Loucy (cell line): Measurements from ENCODE around the gene PDE4A.

Source experiments
- H2AFZ ChIP-seq: fragments of 200-600 bp; sonication (generic); 2 replicates; pipeline ENCODE4 v1.6.0; 2016; ENCODE audit warnings: antibody characterized with exemption, mild to moderate bottlenecking, low read length, moderate library complexity
- H3F3A ChIP-seq: fragments of 200-600 bp; 2 replicates; pipeline ENCODE4 v1.6.0; 2016; ENCODE audit warnings: antibody characterized with exemption, low read depth, mild to moderate bottlenecking
- H3K27me3 ChIP-seq: fragments of 200-600 bp; sonication (generic); 2 replicates; pipeline ENCODE4 v1.6.1; 2014; ENCODE audit warnings: low read length, mild to moderate bottlenecking; ENCODE audit not compliant: insufficient read depth, poor library complexity, severe bottlenecking
- H3K36me3 ChIP-seq: fragments of 200-600 bp; sonication (generic); 2 replicates; pipeline ENCODE4 v1.6.1; 2016; ENCODE audit warnings: low read length; ENCODE audit not compliant: insufficient read depth
- H3K4me1 ChIP-seq: fragments of 200-600 bp; sonication (generic); 2 replicates; pipeline ENCODE4 v1.5.1; 2014; ENCODE audit warnings: low read length, mild to moderate bottlenecking; ENCODE audit not compliant: insufficient read depth, poor library complexity, severe bottlenecking
- H3K4me2 ChIP-seq: fragments of 200-600 bp; sonication (generic); 2 replicates; pipeline ENCODE4 v1.6.0; 2014; ENCODE audit warnings: antibody characterized with exemption, low read length, low read depth, mild to moderate bottlenecking; ENCODE audit not compliant: poor library complexity, severe bottlenecking
- H3K4me3 ChIP-seq: fragments of 200-600 bp; sonication (generic); 2 replicates; pipeline ENCODE4 v1.5.1; 2014; ENCODE audit warnings: low read length, mild to moderate bottlenecking, mixed read lengths; ENCODE audit not compliant: poor library complexity, severe bottlenecking
- H3K79me2 ChIP-seq: fragments of 200-600 bp; sonication (generic); 2 replicates; pipeline ENCODE4 v1.6.1; 2014; ENCODE audit warnings: low read length; ENCODE audit not compliant: insufficient read depth
- H3K9ac ChIP-seq: fragments of 200-600 bp; sonication (generic); 2 replicates; pipeline ENCODE4 v1.6.0; 2014; ENCODE audit warnings: mild to moderate bottlenecking, low read depth, low read length, moderate library complexity; ENCODE audit not compliant: poor library complexity, severe bottlenecking
- H3K9me2 ChIP-seq: fragments of 200-600 bp; sonication (generic); replicated peaks from 2 replicates; pipeline ENCODE4 v1.6.1; 2016; ENCODE audit warnings: low read depth, low read length, mixed read lengths
- H3K9me3 ChIP-seq: fragments of 200-600 bp; sonication (generic); 2 replicates; pipeline ENCODE4 v1.6.1; 2014; ENCODE audit warnings: mild to moderate bottlenecking, antibody characterized with exemption, low read length, low read depth; ENCODE audit not compliant: insufficient read depth
- H4K20me1 ChIP-seq: fragments of 200-600 bp; sonication (generic); 2 replicates; pipeline ENCODE4 v1.6.0; 2014; ENCODE audit warnings: antibody characterized with exemption, low read length, mild to moderate bottlenecking; ENCODE audit not compliant: insufficient read depth, poor library complexity, severe bottlenecking
- CTCF ChIP-seq: fragments of 200-600 bp; sonication (generic); conservative IDR thresholded peaks from 2 replicates; pipeline ENCODE4 v1.5.1; 2014; ENCODE audit warnings: mild to moderate bottlenecking, antibody characterized with exemption, low read length
- EZH2phosphoT487 ChIP-seq: fragments of 200-600 bp; IDR thresholded peaks from 2 replicates; pipeline ENCODE4 v1.6.1; 2018; ENCODE audit warnings: antibody characterized with exemption, mild to moderate bottlenecking, moderate library complexity, borderline replicate concordance

PDE4A gene

GRCh38 chr19:10500247-10500592 is 79.9 kb downstream of the PDE4A start:
- Histone ChIP-seq H2AFZ (no peak overlapping the region), H3K9me2 (no peaks in the 10 kb centered on the region), H3K79me2 (peaks cover 86% of the 10 kb centered on the region), H3K4me3 (peak overlapping the region; percentile 16), H3F3A (no peaks in the 10 kb centered on the region), H3K4me2 (peak overlapping the region; percentile 95), H3K27me3 (peaks cover 6% of the 10 kb centered on the region), H3K9ac (peak overlapping the region; percentile 99), H3K36me3 (peaks cover 31% of the 10 kb centered on the region; the same call in 1 of the 2 replicates), H3K9me3 (no peaks in the 10 kb centered on the region), H3K4me1 (peaks cover 44% of the 10 kb centered on the region), H4K20me1 (peaks cover 47% of the 10 kb centered on the region)
- TF ChIP-seq CTCF, result no peak
- TF ChIP-seq EZH2phosphoT487, result no peak

DNA sequence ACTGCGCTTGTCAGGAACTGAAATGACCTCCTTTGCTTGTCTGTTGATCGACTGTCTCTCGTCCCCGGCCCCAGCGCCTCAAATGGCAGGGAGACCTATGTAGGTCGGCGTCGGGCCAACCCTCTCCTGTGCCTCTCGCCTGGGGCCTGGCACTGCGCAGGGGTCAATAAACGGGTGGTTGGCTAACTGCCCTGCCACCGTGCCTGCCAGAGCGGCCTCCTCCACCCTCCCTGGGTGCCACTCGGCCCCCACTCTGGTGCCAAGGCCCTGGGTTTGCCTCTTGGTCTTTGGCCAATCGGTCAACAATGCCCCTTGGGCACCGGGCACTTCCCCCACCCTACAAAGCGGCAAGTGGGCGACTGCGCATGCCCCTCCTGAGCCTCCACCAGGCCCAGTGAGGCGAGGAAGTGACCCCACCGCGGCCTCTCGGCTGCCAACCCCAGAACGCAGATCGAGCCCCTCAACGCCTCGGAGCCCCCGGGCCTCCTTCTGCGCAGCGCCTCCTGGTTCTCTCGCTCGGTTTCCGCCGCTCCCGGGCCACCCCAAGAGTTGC is 81.7 kb downstream of the PDE4A start:
- Histone ChIP-seq H3K4me2 (peak overlapping the region; percentile 95), H3K4me3 (peak overlapping the region; percentile 83), H3K36me3 (peaks cover 23% of the 10 kb centered on the region; the same call in 1 of the 2 replicates), H3K9me2 (no peaks in the 10 kb centered on the region), H3K9ac (peak overlapping the region; percentile 99), H3K79me2 (peaks cover 68% of the 10 kb centered on the region), H3K27me3 (peaks cover 6% of the 10 kb centered on the region), H3K4me1 (peaks cover 44% of the 10 kb centered on the region), H2AFZ (peak overlapping the region; percentile 86), H4K20me1 (peaks cover 31% of the 10 kb centered on the region), H3F3A (no peaks in the 10 kb centered on the region), H3K9me3 (no peaks in the 10 kb centered on the region)
- TF ChIP-seq EZH2phosphoT487 (no peak), CTCF (no peak)

DNA sequence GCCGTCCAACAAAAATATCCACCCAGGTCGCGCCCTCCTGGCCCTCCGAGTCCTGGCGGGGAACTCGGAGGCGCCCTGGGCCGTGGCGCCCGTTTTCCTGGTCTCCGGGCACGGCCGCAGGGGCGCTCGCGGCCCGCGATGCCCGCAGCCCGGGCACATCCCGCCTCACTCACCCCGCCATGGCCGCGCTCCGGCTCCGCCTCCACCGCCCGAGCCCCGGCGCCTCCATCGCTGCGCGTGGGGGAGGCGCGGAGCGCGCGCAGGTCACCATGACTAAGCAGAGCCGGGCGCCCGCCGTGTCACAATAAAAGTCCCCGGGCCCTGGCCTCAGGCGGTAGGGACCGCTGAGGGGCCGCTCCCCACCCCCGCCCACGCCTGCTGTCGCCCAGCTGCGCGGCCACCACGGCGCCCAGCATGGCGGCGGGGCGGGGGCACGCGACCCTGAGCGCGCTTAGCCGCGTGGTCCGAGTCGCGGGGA is 82.2 kb downstream of the PDE4A start:
- no peak for TF ChIP-seq EZH2phosphoT487
- no peak for TF ChIP-seq CTCF
- peaks cover 18% of the 10 kb centered on the region; the same call in 1 of the 2 replicates for H3K36me3 ChIP-seq
- H3K9ac ChIP-seq, result peak overlapping the region; percentile 99
- H3F3A ChIP-seq, result no peaks in the 10 kb centered on the region
- peak overlapping the region; percentile 95 for H3K4me2 ChIP-seq
- H3K4me3 ChIP-seq, result peak overlapping the region; percentile 83
- peaks cover 6% of the 10 kb centered on the region for H3K27me3 ChIP-seq
- H3K9me2 ChIP-seq, result no peaks in the 10 kb centered on the region
- peaks cover 26% of the 10 kb centered on the region for H4K20me1 ChIP-seq
- no peaks in the 10 kb centered on the region for H3K9me3 ChIP-seq
- H2AFZ ChIP-seq, result peak overlapping the region; percentile 86
- peaks cover 39% of the 10 kb centered on the region for H3K4me1 ChIP-seq
- peaks cover 62% of the 10 kb centered on the region for H3K79me2 ChIP-seq
